ENCODE data around the gene SH3D19. TPM values are rescaled to one million over a fixed set of nuclear protein-coding genes. Genes with fewer than 3 reads are reported as not detected.
"Not testable (repeated sequence)": the region's sequence is repeated elsewhere in the genome, so short reads cannot be mapped to it uniquely, and the experiment has no call there.

SH3D19 gene
- total RNA-seq, 1 experiment from 2014 or later: 29.7 TPM

DNA sequence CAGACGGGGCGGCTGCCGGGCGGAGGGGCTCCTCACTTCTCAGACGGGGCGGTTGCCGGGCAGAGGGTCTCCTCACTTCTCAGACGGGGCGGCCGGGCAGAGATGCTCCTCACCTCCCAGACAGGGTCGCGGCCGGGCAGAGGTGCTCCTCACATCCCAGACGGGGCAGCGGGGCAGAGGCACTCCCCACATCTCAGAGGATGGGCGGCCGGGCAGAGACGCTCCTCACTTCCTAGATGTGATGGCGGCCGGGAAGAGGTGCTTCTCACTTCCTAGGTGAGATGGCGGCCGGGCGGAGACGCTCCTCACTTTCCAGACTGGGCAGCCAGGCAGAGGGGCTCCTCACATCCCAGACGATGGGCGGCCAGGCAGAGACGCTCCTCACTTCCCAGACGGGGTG lies 70.2 kb downstream of the SH3D19 start:
- H3T11ph ChIP-seq (ENCODE audit: low read length); H2BK12ac ChIP-seq (ENCODE audit: insufficient read length, low read depth, low read length); H3K4me1 ChIP-seq (ENCODE audit: insufficient read depth, low read length); H3K23ac ChIP-seq (ENCODE audit: insufficient read length, low read depth, low read length); H3K9me3 Mint-ChIP-seq; H3K56ac ChIP-seq (ENCODE audit: insufficient read length, low read depth, low read length); H3K9me3 ChIP-seq (ENCODE audit: control insufficient read depth, low read depth, low read length); H2BK5ac ChIP-seq (ENCODE audit: insufficient read length, low read length); H3K4me2 ChIP-seq (ENCODE audit: insufficient read depth, insufficient read length, low read length); H3K79me1 ChIP-seq (ENCODE audit: insufficient read depth, low read depth, low read length, poor library complexity, severe bottlenecking); H3K27me3 Mint-ChIP-seq (ENCODE audit: low read depth); H3K27me3 ChIP-seq (ENCODE audit: insufficient read depth, low read length); H3K14ac ChIP-seq (ENCODE audit: insufficient read depth, low read length); H3K4ac ChIP-seq (ENCODE audit: low read depth, low read length); H3K18ac ChIP-seq (ENCODE audit: insufficient read length, low read depth, low read length); H3K9ac ChIP-seq (ENCODE audit: extremely low read depth, insufficient read length, low read length); H3K27ac Mint-ChIP-seq; H2BK15ac ChIP-seq (ENCODE audit: low read depth, low read length); H3K27ac ChIP-seq (ENCODE audit: insufficient read length, low read depth, low read length); H4K20me1 ChIP-seq (ENCODE audit: control insufficient read depth, insufficient read depth, insufficient read length); H3K79me2 ChIP-seq (ENCODE audit: insufficient read depth, low read length); H2BK20ac ChIP-seq (ENCODE audit: low read depth, low read length, poor library complexity, severe bottlenecking); DNase-seq; H2BK120ac ChIP-seq (ENCODE audit: low read depth, low read length, poor library complexity, severe bottlenecking); H3K4me1 Mint-ChIP-seq; H2AK5ac ChIP-seq (ENCODE audit: insufficient read length, low read length); H4K91ac ChIP-seq (ENCODE audit: insufficient read length, low read depth, low read length); H4K8ac ChIP-seq (replicated peaks; ENCODE audit: insufficient read length, low read depth, low read length); H3K4me3 Mint-ChIP-seq; H2AFZ ChIP-seq (ENCODE audit: low read length); H4K5ac ChIP-seq (ENCODE audit: insufficient read length, low read depth, low read length); H3K23me2 ChIP-seq (ENCODE audit: insufficient read length, low read depth, low read length, poor library complexity, severe bottlenecking): not testable (repeated sequence)
- WGBS (ENCODE audit: extremely low coverage, insufficient read length, low lambda C conversion rate): no CpG with 5 or more reads among the region's 28 CpGs
- peaks cover 11 to 16% (median 12%) of the 10 kb centered on the region in 3 experiments for H3K36me3 Mint-ChIP-seq (ENCODE audit: insufficient read depth in 1 of 3, low read depth in 3 of 3)

All from H9 (cell line).